HCT116 (cell line): ENCODE results near the gene PYCR2. TPM values are rescaled to one million over a fixed set of nuclear protein-coding genes. Genes with fewer than 3 reads are reported as not detected.

Experiments used
- ATAC-seq: fragments of 200-7000 bp; cut with Tn5 transposase; 2 replicates; pipeline ENCODE4 v1.9.1; 2020; ENCODE audit warnings: mild to moderate bottlenecking, moderate library complexity
- BruUV-seq: library from RNA; stranded (reverse); fragments of 400-500 nt; replicated peaks from 2 replicates; lab custom pipeline; 2021; lab: Mats Ljungman, UMichigan
- CTCF ChIA-PET: fragments of 300-600 bp; sonication (Branson Sonifier 250); formaldehyde crosslinking; loops from one replicate; lab custom pipeline; 2021; ENCODE audit warnings: antibody characterized with exemption; lab: Charles Lee
- POLR2A ChIA-PET: fragments of 300-600, 350-600 bp; sonication (Branson Sonifier 250); formaldehyde crosslinking; loops from one replicate; lab custom pipeline; 2021; ENCODE audit warnings: antibody characterized with exemption; lab: Charles Lee
- RAD21 ChIA-PET, 2 experiments: fragments of 300-600 bp; sonication (Branson Sonifier 250); formaldehyde crosslinking; loops; one replicate each; lab custom pipeline; 2023; ENCODE audit warnings: low total read pairs in 2 of 2; ENCODE audit not compliant: uncharacterized antibody in 2 of 2, unreplicated experiment in 2 of 2, low non-redundant PET in 1 of 2; lab: Charles Lee
- DNase-seq: peaks from one replicate; pipeline ENCODE4 v3.0.0-alpha.2; 2010; ENCODE audit warnings: low read depth, low spot score
- H2AFZ ChIP-seq: fragments of 200-600 bp; shearing (Covaris generic), sonication (generic); 2 replicates; pipeline ENCODE4 v1.6.1; 2017; ENCODE audit warnings: low read depth, mixed run types, mixed read lengths, antibody characterized with exemption, low read length; ENCODE audit not compliant: poor library complexity, severe bottlenecking
- H3K27ac ChIP-seq: 2 replicates; pipeline ENCODE4 v1.5.1; 2012; ENCODE audit warnings: low read depth, low read length
- H3K27me3 ChIP-seq: fragments of 200-600 bp; sonication (generic); 2 replicates; pipeline ENCODE4 v1.6.1; 2016; ENCODE audit warnings: mixed run types, low read length, mixed read lengths; ENCODE audit not compliant: insufficient read depth
- H3K36me3 ChIP-seq, 2 experiments: fragments of 200-500 bp in 1 of 2; fragments of 200-600 bp in 1 of 2; sonication (Bioruptor generic) in 1 of 2; sonication (generic) in 1 of 2; 2 replicates each; pipeline versions ENCODE4 v1.5.1 to v1.6.1; 2014 to 2016; ENCODE audit warnings: low read length in 2 of 2, inconsistent platforms in 1 of 2, mixed read lengths in 1 of 2, mixed run types in 1 of 2; ENCODE audit not compliant: insufficient read depth in 2 of 2, control insufficient read depth in 1 of 2
- H3K4me1 ChIP-seq, 2 experiments: fragments of 200-600 bp in 1 of 2; sonication (generic) in 1 of 2; 2 replicates each; pipeline versions ENCODE4 v1.5.1 to v1.6.1; 2012 to 2017; ENCODE audit warnings: low read length in 2 of 2, inconsistent platforms in 1 of 2, mild to moderate bottlenecking in 1 of 2, mixed read lengths in 1 of 2, mixed run types in 1 of 2, moderate library complexity in 1 of 2; ENCODE audit not compliant: insufficient read depth in 2 of 2, control insufficient read depth in 1 of 2
- H3K4me2 ChIP-seq: fragments of 200-600 bp; sonication (generic); 2 replicates; pipeline ENCODE4 v1.6.1; 2017; ENCODE audit warnings: mixed run types, low read length, mixed read lengths
- H3K4me3 ChIP-seq, 2 experiments: fragments of 200-600 bp in 1 of 2; sonication (generic) in 1 of 2; replicated peaks in 1 of 2; 2 replicates each; pipeline ENCODE4 v1.5.1; 2011 to 2016; ENCODE audit warnings: low read length in 2 of 2, control low read depth in 1 of 2, low read depth in 1 of 2, mild to moderate bottlenecking in 1 of 2, mixed read lengths in 1 of 2, mixed run types in 1 of 2
- H3K79me2 ChIP-seq: fragments of 200-600 bp; sonication (generic); 2 replicates; pipeline ENCODE4 v1.6.1; 2017; ENCODE audit warnings: mild to moderate bottlenecking, mixed run types, low read length, moderate library complexity, mixed read lengths; ENCODE audit not compliant: insufficient read depth
- H3K9ac ChIP-seq: fragments of 200-600 bp; sonication (generic); 2 replicates; pipeline ENCODE4 v1.6.1; 2016; ENCODE audit warnings: low read length, mixed read lengths
- H3K9me2 ChIP-seq: fragments of 200-600 bp; sonication (generic), shearing (Covaris generic); 2 replicates; pipeline ENCODE4 v1.6.1; 2017; ENCODE audit warnings: mixed run types, mild to moderate bottlenecking, moderate library complexity; ENCODE audit not compliant: insufficient read depth
- H3K9me3 ChIP-seq, 2 experiments: fragments of 200-500 bp in 1 of 2; fragments of 200-600 bp in 1 of 2; sonication (Bioruptor generic) in 1 of 2; sonication (generic) in 1 of 2; 2 replicates each; pipeline ENCODE4 v1.6.1; 2014 to 2017; ENCODE audit warnings: low read length in 2 of 2, mixed read lengths in 2 of 2, inconsistent platforms in 1 of 2, low read depth in 1 of 2, mild to moderate bottlenecking in 1 of 2, mixed run types in 1 of 2, moderate library complexity in 1 of 2; ENCODE audit not compliant: control insufficient read depth in 1 of 2, insufficient read depth in 1 of 2
- H4K20me1 ChIP-seq: fragments of 200-600 bp; sonication (generic), shearing (Covaris generic); 2 replicates; pipeline ENCODE4 v1.6.1; 2017; ENCODE audit warnings: mixed run types, mild to moderate bottlenecking, moderate library complexity; ENCODE audit not compliant: insufficient read depth
- CBX3 ChIP-seq: IDR thresholded peaks from 2 replicates; pipeline ENCODE4 v1.6.1; 2012; ENCODE audit warnings: low read depth
- ELF1 ChIP-seq: IDR thresholded peaks from 2 replicates; pipeline ENCODE4 v1.6.1; 2012; ENCODE audit warnings: low read depth, borderline replicate concordance
- EZH2 ChIP-seq: fragments of 200-600 bp; sonication (generic); IDR thresholded peaks from 2 replicates; pipeline ENCODE4 v1.6.1; 2017; ENCODE audit warnings: antibody characterized with exemption, mixed run types
- FOSL1 ChIP-seq: IDR thresholded peaks from 2 replicates; pipeline ENCODE4 v1.6.1; 2012; ENCODE audit warnings: low read depth
- JUND ChIP-seq: IDR thresholded peaks from 2 replicates; pipeline ENCODE4 v1.6.1; 2012
- POLR2A ChIP-seq: IDR thresholded peaks from 2 replicates; pipeline ENCODE4 v1.7.0; 2011; ENCODE audit warnings: borderline replicate concordance; ENCODE audit not compliant: insufficient read depth, insufficient read length; ENCODE audit errors: extremely low read depth
- RAD21 ChIP-seq: IDR thresholded peaks from 2 replicates; pipeline ENCODE4 v1.6.1; 2012; ENCODE audit warnings: low read depth, mild to moderate bottlenecking
- SIN3A ChIP-seq: IDR thresholded peaks from 2 replicates; pipeline ENCODE4 v1.6.1; 2012; ENCODE audit warnings: low read depth
- SP1 ChIP-seq: IDR thresholded peaks from 2 replicates; pipeline ENCODE4 v1.6.1; 2012; ENCODE audit warnings: low read depth
- TCF7L2 ChIP-seq: IDR thresholded peaks from 2 replicates; pipeline ENCODE4 v1.7.0; 2011; ENCODE audit warnings: borderline replicate concordance, inconsistent platforms; ENCODE audit not compliant: insufficient read depth, insufficient read length; ENCODE audit errors: extremely low read depth
- YY1 ChIP-seq: IDR thresholded peaks from 2 replicates; pipeline ENCODE4 v1.6.1; 2011; ENCODE audit warnings: low read length, low read depth, moderate library complexity, mild to moderate bottlenecking; ENCODE audit not compliant: insufficient replicate concordance; ENCODE audit errors: extremely low read depth
- ZNF274 ChIP-seq: fragments of 200-500 bp; sonication (Bioruptor generic); IDR thresholded peaks from 2 replicates; pipeline ENCODE4 v1.6.1; 2014; ENCODE audit warnings: mild to moderate bottlenecking, low read depth, low read length, inconsistent platforms
- intact Hi-C: fragments of 100-400 bp; cut with micrococcal nuclease; formaldehyde crosslinking; loops from 2 replicates; pipeline ENCODE4 v1.10.0; 2022
- total RNA-seq: library from RNA; stranded (reverse); gene quantifications from one replicate; pipeline ENCODE4 v1.2.1, GENCODE V29; 2021; ENCODE audit not compliant: unreplicated experiment
- TF ChIP-seq, protein P1 (sequence below), 3 experiments: fragments of 200-600 bp in 1 of 3; sonication (generic) in 1 of 3; IDR thresholded peaks in 2 of 3; conservative IDR thresholded peaks in 1 of 3; 2 replicates each; pipeline ENCODE4 v1.5.1; 2012 to 2017; ENCODE audit warnings: low read depth in 2 of 3, low read length in 2 of 3, antibody characterized with exemption in 1 of 3, borderline replicate concordance in 1 of 3, control low read depth in 1 of 3, mild to moderate bottlenecking in 1 of 3, mixed read lengths in 1 of 3, mixed run types in 1 of 3, moderate library complexity in 1 of 3; ENCODE audit not compliant: insufficient read depth in 1 of 3
- TF ChIP-seq, protein P2 (sequence below): IDR thresholded peaks from 2 replicates; pipeline ENCODE4 v1.6.1; 2012; ENCODE audit warnings: low read depth
- TF ChIP-seq, protein P3 (sequence below): IDR thresholded peaks from 2 replicates; pipeline ENCODE4 v1.6.1; 2012

The PYCR2 gene
- total RNA-seq, 1 experiment from 2014 or later = 107 TPM

DNA sequence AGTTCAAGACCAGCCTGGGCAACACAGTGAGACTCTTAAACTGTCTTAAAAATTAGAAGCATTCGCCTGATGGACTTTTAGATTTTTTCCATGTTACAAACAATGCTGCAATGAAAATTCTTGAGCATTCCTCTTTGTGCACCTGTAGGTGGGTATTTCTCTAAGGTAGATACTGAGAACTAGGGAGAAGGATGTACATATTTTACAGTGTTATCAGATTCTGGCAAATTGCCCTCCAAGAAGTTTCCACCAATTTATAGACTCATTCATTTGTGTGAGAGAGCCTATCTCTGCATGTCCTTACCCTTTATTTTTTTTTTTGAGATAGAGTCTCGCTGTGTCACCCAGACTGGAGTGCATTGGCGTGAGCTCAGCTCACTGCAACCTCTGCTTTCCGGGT, 29.3 kb upstream of the PYCR2 start:
- no peak for TF ChIP-seq JUND
- TF ChIP-seq CBX3 = no peak
- TF ChIP-seq RAD21 = no peak
- TF ChIP-seq, protein P1, sequence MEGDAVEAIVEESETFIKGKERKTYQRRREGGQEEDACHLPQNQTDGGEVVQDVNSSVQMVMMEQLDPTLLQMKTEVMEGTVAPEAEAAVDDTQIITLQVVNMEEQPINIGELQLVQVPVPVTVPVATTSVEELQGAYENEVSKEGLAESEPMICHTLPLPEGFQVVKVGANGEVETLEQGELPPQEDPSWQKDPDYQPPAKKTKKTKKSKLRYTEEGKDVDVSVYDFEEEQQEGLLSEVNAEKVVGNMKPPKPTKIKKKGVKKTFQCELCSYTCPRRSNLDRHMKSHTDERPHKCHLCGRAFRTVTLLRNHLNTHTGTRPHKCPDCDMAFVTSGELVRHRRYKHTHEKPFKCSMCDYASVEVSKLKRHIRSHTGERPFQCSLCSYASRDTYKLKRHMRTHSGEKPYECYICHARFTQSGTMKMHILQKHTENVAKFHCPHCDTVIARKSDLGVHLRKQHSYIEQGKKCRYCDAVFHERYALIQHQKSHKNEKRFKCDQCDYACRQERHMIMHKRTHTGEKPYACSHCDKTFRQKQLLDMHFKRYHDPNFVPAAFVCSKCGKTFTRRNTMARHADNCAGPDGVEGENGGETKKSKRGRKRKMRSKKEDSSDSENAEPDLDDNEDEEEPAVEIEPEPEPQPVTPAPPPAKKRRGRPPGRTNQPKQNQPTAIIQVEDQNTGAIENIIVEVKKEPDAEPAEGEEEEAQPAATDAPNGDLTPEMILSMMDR (IDR thresholded peaks at IDR 0.05 in 2 of 3, conservative IDR thresholded peaks at IDR 0.05 in 1 of 3; ENCODE audit: borderline replicate concordance in 1 of 3, insufficient read depth in 1 of 3, low read depth in 2 of 3, low read length in 2 of 3) = no peak
- TF ChIP-seq SP1 = no peak
- TF ChIP-seq FOSL1 = no peak
- TF ChIP-seq POLR2A = no peak
- TF ChIP-seq TCF7L2 = no peak
- TF ChIP-seq YY1 = no peak
- TF ChIP-seq, protein P2, sequence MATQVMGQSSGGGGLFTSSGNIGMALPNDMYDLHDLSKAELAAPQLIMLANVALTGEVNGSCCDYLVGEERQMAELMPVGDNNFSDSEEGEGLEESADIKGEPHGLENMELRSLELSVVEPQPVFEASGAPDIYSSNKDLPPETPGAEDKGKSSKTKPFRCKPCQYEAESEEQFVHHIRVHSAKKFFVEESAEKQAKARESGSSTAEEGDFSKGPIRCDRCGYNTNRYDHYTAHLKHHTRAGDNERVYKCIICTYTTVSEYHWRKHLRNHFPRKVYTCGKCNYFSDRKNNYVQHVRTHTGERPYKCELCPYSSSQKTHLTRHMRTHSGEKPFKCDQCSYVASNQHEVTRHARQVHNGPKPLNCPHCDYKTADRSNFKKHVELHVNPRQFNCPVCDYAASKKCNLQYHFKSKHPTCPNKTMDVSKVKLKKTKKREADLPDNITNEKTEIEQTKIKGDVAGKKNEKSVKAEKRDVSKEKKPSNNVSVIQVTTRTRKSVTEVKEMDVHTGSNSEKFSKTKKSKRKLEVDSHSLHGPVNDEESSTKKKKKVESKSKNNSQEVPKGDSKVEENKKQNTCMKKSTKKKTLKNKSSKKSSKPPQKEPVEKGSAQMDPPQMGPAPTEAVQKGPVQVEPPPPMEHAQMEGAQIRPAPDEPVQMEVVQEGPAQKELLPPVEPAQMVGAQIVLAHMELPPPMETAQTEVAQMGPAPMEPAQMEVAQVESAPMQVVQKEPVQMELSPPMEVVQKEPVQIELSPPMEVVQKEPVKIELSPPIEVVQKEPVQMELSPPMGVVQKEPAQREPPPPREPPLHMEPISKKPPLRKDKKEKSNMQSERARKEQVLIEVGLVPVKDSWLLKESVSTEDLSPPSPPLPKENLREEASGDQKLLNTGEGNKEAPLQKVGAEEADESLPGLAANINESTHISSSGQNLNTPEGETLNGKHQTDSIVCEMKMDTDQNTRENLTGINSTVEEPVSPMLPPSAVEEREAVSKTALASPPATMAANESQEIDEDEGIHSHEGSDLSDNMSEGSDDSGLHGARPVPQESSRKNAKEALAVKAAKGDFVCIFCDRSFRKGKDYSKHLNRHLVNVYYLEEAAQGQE = no peak
- TF ChIP-seq ELF1 = no peak
- TF ChIP-seq EZH2 = no peak
- no peak for TF ChIP-seq SIN3A
- no peak for TF ChIP-seq ZNF274
- TF ChIP-seq, protein P3, sequence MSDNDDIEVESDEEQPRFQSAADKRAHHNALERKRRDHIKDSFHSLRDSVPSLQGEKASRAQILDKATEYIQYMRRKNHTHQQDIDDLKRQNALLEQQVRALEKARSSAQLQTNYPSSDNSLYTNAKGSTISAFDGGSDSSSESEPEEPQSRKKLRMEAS = no peak
- BruUV-seq = no TSS peak
- intact Hi-C loops = no loop called here
- Histone ChIP-seq H3K27ac (no peak overlapping the region), H3K4me1 (peaks cover 3% of the 10 kb centered on the region in 2 experiments; a peak in 1 of 4 replicates), H3K79me2 (no peaks in the 10 kb centered on the region), H3K27me3 (no peaks in the 10 kb centered on the region), H4K20me1 (no peaks in the 10 kb centered on the region), H3K4me2 (no peak overlapping the region), H3K9me2 (no peaks in the 10 kb centered on the region), H2AFZ (no peak overlapping the region), H3K9me3 (no peaks in the 10 kb centered on the region), H3K36me3 (no peaks in the 10 kb centered on the region), H3K9ac (no peak overlapping the region), H3K4me3 (no peak overlapping the region)
- DNase-seq = no peak
- ChIA-PET POLR2A (no interaction called here), RAD21 (no interaction called here), CTCF (no interaction called here)
- no peak for ATAC-seq
